ENCODE results near the gene NADSYN1. TPM values are rescaled to one million over a fixed set of nuclear protein-coding genes. Genes with fewer than 3 reads are reported as not detected.

NADSYN1 gene
- polyA plus RNA-seq, 1 donor from 2014 or later, result 66.9 TPM

DNA sequence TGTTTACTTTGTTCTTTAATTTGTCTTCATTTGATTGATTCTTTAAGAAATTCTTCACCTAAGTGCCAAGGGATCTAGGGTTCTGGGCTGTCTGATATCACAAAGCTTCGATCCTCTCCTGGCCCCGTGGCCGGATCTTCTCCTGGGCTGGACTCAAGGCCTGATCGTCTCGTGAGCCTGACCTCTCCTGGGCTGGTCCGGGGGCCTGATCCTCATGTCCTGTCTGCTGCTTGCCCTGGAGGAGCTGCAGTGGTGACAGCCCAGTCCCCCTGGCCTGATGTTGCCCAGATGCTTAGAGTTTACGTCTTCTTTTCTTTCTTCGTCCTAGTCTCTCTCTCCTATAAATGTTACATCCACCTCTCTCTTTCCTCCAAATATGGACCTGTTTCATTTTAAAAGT lies 3.3 kb downstream of the NADSYN1 start:
- H3K9me3 ChIP-seq (ENCODE audit: low read length), result no peaks in the 10 kb centered on the region
- no peaks in the 10 kb centered on the region for H3K79me2 ChIP-seq (replicated peaks; ENCODE audit: insufficient read depth, low read length)
- H3K27me3 ChIP-seq (ENCODE audit: insufficient read depth, low read depth, low read length), result no peaks in the 10 kb centered on the region
- H2AFZ ChIP-seq (ENCODE audit: low read depth, low read length), result no peak overlapping the region
- H4K20me1 ChIP-seq (ENCODE audit: insufficient read depth), result no peaks in the 10 kb centered on the region
- no peak overlapping the region for H3K4me2 ChIP-seq (ENCODE audit: low read length)
- no peaks in the 10 kb centered on the region for H3K9me2 ChIP-seq (ENCODE audit: insufficient read depth, low read length)
- no peak overlapping the region for H3K9ac ChIP-seq (ENCODE audit: low read length)
- no peak overlapping the region for H3K27ac ChIP-seq (ENCODE audit: low read length)
- H3K4me3 ChIP-seq (ENCODE audit: low read length), result no peak overlapping the region
- H3F3A ChIP-seq (ENCODE audit: insufficient read depth, low read length, poor library complexity, severe bottlenecking), result peaks cover 3% of the 10 kb centered on the region
- no peak for TF ChIP-seq MXI1 (conservative IDR thresholded peaks at IDR 0.05; ENCODE audit: poor library complexity, severe bottlenecking)
- TF ChIP-seq TAF1 (IDR thresholded peaks at IDR 0.05; ENCODE audit: low read depth), result no peak
- TF ChIP-seq RAD21 (conservative IDR thresholded peaks at IDR 0.05), result no peak
- TF ChIP-seq, protein P1, sequence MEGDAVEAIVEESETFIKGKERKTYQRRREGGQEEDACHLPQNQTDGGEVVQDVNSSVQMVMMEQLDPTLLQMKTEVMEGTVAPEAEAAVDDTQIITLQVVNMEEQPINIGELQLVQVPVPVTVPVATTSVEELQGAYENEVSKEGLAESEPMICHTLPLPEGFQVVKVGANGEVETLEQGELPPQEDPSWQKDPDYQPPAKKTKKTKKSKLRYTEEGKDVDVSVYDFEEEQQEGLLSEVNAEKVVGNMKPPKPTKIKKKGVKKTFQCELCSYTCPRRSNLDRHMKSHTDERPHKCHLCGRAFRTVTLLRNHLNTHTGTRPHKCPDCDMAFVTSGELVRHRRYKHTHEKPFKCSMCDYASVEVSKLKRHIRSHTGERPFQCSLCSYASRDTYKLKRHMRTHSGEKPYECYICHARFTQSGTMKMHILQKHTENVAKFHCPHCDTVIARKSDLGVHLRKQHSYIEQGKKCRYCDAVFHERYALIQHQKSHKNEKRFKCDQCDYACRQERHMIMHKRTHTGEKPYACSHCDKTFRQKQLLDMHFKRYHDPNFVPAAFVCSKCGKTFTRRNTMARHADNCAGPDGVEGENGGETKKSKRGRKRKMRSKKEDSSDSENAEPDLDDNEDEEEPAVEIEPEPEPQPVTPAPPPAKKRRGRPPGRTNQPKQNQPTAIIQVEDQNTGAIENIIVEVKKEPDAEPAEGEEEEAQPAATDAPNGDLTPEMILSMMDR (IDR thresholded peaks at IDR 0.05; ENCODE audit: poor library complexity, severe bottlenecking), result no peak
- no peak for TF ChIP-seq SMC3 (conservative IDR thresholded peaks at IDR 0.05; ENCODE audit: poor library complexity)
- TF ChIP-seq EP300 (conservative IDR thresholded peaks at IDR 0.05; ENCODE audit: poor library complexity, severe bottlenecking), result no peak
- TF ChIP-seq POLR2AphosphoS5 (IDR thresholded peaks at IDR 0.05), result no peak
- no peak for TF ChIP-seq EZH2 (IDR thresholded peaks at IDR 0.05; ENCODE audit: borderline replicate concordance, insufficient read depth, low read length, poor library complexity, severe bottlenecking)
- TF ChIP-seq, protein P2, sequence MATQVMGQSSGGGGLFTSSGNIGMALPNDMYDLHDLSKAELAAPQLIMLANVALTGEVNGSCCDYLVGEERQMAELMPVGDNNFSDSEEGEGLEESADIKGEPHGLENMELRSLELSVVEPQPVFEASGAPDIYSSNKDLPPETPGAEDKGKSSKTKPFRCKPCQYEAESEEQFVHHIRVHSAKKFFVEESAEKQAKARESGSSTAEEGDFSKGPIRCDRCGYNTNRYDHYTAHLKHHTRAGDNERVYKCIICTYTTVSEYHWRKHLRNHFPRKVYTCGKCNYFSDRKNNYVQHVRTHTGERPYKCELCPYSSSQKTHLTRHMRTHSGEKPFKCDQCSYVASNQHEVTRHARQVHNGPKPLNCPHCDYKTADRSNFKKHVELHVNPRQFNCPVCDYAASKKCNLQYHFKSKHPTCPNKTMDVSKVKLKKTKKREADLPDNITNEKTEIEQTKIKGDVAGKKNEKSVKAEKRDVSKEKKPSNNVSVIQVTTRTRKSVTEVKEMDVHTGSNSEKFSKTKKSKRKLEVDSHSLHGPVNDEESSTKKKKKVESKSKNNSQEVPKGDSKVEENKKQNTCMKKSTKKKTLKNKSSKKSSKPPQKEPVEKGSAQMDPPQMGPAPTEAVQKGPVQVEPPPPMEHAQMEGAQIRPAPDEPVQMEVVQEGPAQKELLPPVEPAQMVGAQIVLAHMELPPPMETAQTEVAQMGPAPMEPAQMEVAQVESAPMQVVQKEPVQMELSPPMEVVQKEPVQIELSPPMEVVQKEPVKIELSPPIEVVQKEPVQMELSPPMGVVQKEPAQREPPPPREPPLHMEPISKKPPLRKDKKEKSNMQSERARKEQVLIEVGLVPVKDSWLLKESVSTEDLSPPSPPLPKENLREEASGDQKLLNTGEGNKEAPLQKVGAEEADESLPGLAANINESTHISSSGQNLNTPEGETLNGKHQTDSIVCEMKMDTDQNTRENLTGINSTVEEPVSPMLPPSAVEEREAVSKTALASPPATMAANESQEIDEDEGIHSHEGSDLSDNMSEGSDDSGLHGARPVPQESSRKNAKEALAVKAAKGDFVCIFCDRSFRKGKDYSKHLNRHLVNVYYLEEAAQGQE (IDR thresholded peaks at IDR 0.05; ENCODE audit: borderline replicate concordance), result no peak
- H3K36me3 ChIP-seq (ENCODE audit: insufficient read depth, low read length), result peaks cover 7% of the 10 kb centered on the region

DNA sequence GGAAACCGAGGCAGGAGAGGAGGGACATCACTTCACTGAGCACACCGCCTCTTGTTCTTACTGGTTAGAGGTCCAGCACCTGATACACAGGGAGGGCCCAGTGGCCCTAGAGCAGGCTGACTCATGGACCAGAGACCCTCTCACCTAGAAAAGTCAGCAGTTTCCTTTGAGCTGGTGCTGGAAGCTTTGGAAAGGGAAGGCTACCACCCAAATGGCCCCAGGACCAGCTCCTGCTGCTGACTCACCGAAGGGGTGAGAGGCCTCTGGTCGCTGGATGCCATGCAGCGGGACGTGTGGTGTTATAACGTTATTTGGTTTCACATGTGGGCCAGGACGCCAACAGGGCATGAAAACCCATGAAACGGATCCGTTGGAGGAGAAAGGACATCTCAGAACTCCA lies 3.8 kb downstream of the NADSYN1 start:
- Histone ChIP-seq H3K9me2 (ENCODE audit: insufficient read depth, low read length) (no peaks in the 10 kb centered on the region), H3F3A (ENCODE audit: insufficient read depth, low read length, poor library complexity, severe bottlenecking) (peaks cover under 1% of the 10 kb centered on the region), H4K20me1 (ENCODE audit: insufficient read depth) (no peaks in the 10 kb centered on the region), H3K4me2 (ENCODE audit: low read length) (no peak overlapping the region), H3K4me3 (ENCODE audit: low read length) (no peak overlapping the region), H3K36me3 (ENCODE audit: insufficient read depth, low read length) (peaks cover 7% of the 10 kb centered on the region), H3K27ac (ENCODE audit: low read length) (no peak overlapping the region), H3K9me3 (ENCODE audit: low read length) (no peaks in the 10 kb centered on the region), H2AFZ (ENCODE audit: low read depth, low read length) (no peak overlapping the region), H3K9ac (ENCODE audit: low read length) (no peak overlapping the region), H3K27me3 (ENCODE audit: insufficient read depth, low read depth, low read length) (no peaks in the 10 kb centered on the region), H3K79me2 (replicated peaks; ENCODE audit: insufficient read depth, low read length) (no peaks in the 10 kb centered on the region)
- TF ChIP-seq EP300 (conservative IDR thresholded peaks at IDR 0.05; ENCODE audit: poor library complexity, severe bottlenecking), result no peak
- TF ChIP-seq EZH2 (IDR thresholded peaks at IDR 0.05; ENCODE audit: borderline replicate concordance, insufficient read depth, low read length, poor library complexity, severe bottlenecking), result no peak
